IMR-90 (cell line): ENCODE data around the gene CCR6. TPM values are rescaled to one million over a fixed set of nuclear protein-coding genes. Genes with fewer than 3 reads are reported as not detected.

Experiments
- ATAC-seq: fragments of 200-7000 bp; cut with Tn5 transposase; 2 replicates; pipeline ENCODE4 v1.9.1; 2020; ENCODE audit warnings: low read depth, mild to moderate bottlenecking, moderate library complexity
- BruUV-seq: library from RNA; stranded (reverse); fragments of 400-500 nt; replicated peaks from 2 replicates; lab custom pipeline; 2021; lab: Mats Ljungman, UMichigan
- CTCF ChIA-PET: fragments of 300-600 bp; formaldehyde crosslinking; extraction: SDS; loops from one replicate; lab custom pipeline; 2021; ENCODE audit warnings: antibody characterized with exemption; lab: Yijun Ruan, JAX
- POLR2A ChIA-PET: fragments of 300-600 bp; sonication (Branson Sonifier 250); formaldehyde crosslinking; loops from one replicate; lab custom pipeline; 2022; ENCODE audit warnings: antibody characterized with exemption; ENCODE audit not compliant: unreplicated experiment; lab: Charles Lee
- DNase-seq: peaks from one replicate; pipeline ENCODE4 v3.0.0; 2013
- H2AFZ ChIP-seq: replicated peaks from 2 replicates; pipeline ENCODE3; 2013; ENCODE audit warnings: low read length, mild to moderate bottlenecking; ENCODE audit not compliant: poor library complexity
- H2AK5ac ChIP-seq: 2 replicates; pipeline ENCODE4 v1.6.1; 2013; ENCODE audit warnings: low read depth, low read length, inconsistent platforms
- H2AK9ac ChIP-seq: replicated peaks from 2 replicates; pipeline ENCODE3; 2013; ENCODE audit warnings: mild to moderate bottlenecking, low read depth, low read length, moderate library complexity; ENCODE audit not compliant: poor library complexity
- H2BK120ac ChIP-seq: 2 replicates; pipeline ENCODE4 v1.6.1; 2013; ENCODE audit warnings: low read depth, low read length, inconsistent platforms
- H2BK15ac ChIP-seq: 3 replicates; pipeline ENCODE4 v1.6.1; 2013; ENCODE audit warnings: low read depth, low read length, inconsistent platforms
- H2BK20ac ChIP-seq: 2 replicates; pipeline ENCODE4 v1.6.1; 2013; ENCODE audit warnings: low read depth, mild to moderate bottlenecking, inconsistent platforms, low read length, moderate library complexity
- H2BK5ac ChIP-seq: 2 replicates; pipeline ENCODE4 v1.6.1; 2013; ENCODE audit warnings: mild to moderate bottlenecking, low read depth, low read length, inconsistent platforms; ENCODE audit not compliant: poor library complexity, severe bottlenecking
- H3K14ac ChIP-seq: replicated peaks from 2 replicates; pipeline ENCODE4 v1.6.1; 2013; ENCODE audit warnings: low read depth, low read length, inconsistent platforms
- H3K18ac ChIP-seq: 2 replicates; pipeline ENCODE4 v1.6.1; 2013; ENCODE audit warnings: low read depth, low read length, control low read depth
- H3K23ac ChIP-seq: 2 replicates; pipeline ENCODE4 v1.6.1; 2013; ENCODE audit warnings: low read depth, low read length, inconsistent platforms
- H3K27ac ChIP-seq: 2 replicates; pipeline ENCODE4 v1.5.1; 2013; ENCODE audit warnings: mild to moderate bottlenecking, control low read depth, low read length; ENCODE audit not compliant: insufficient read depth
- H3K27me3 ChIP-seq: 2 replicates; pipeline ENCODE4 v1.6.1; 2013; ENCODE audit warnings: low read length; ENCODE audit not compliant: control insufficient read depth, insufficient read depth
- H3K36me3 ChIP-seq: 2 replicates; pipeline ENCODE4 v1.6.1; 2013; ENCODE audit warnings: low read length, mixed read lengths; ENCODE audit not compliant: control insufficient read depth, insufficient read depth
- H3K4ac ChIP-seq: 2 replicates; pipeline ENCODE4 v1.6.1; 2013; ENCODE audit warnings: low read depth, low read length, inconsistent platforms
- H3K4me1 ChIP-seq: 2 replicates; pipeline ENCODE4 v1.6.1; 2013; ENCODE audit warnings: low read length, mixed read lengths; ENCODE audit not compliant: control insufficient read depth, insufficient read depth
- H3K4me2 ChIP-seq: 2 replicates; pipeline ENCODE4 v1.6.1; 2013; ENCODE audit warnings: low read depth, mild to moderate bottlenecking, control low read depth, low read length, moderate library complexity
- H3K4me3 ChIP-seq: 2 replicates; pipeline ENCODE4 v1.5.1; 2013; ENCODE audit warnings: low read depth, mild to moderate bottlenecking, control low read depth, low read length, moderate library complexity; ENCODE audit not compliant: insufficient read depth
- H3K56ac ChIP-seq: 2 replicates; pipeline ENCODE4 v1.6.1; 2013; ENCODE audit warnings: low read length, inconsistent platforms; ENCODE audit not compliant: insufficient read depth; ENCODE audit errors: extremely low read depth
- H3K79me1 ChIP-seq, 2 experiments: 2 replicates each; pipeline ENCODE4 v1.6.1; 2013; ENCODE audit warnings: low read length in 2 of 2, inconsistent platforms in 1 of 2, low read depth in 1 of 2
- H3K9ac ChIP-seq: 2 replicates; pipeline ENCODE4 v1.6.1; 2013; ENCODE audit warnings: low read depth, low read length, control low read depth
- H3K9me1 ChIP-seq: 2 replicates; pipeline ENCODE4 v1.6.1; 2013; ENCODE audit warnings: low read length, inconsistent platforms; ENCODE audit not compliant: insufficient read depth
- H3K9me3 ChIP-seq: 2 replicates; pipeline ENCODE4 v1.6.1; 2013; ENCODE audit warnings: low read length; ENCODE audit not compliant: control insufficient read depth, insufficient read depth
- H4K20me1 ChIP-seq: 2 replicates; pipeline ENCODE4 v1.6.1; 2013; ENCODE audit warnings: low read length, inconsistent platforms; ENCODE audit not compliant: insufficient read depth
- H4K5ac ChIP-seq: 2 replicates; pipeline ENCODE4 v1.6.1; 2013; ENCODE audit warnings: mild to moderate bottlenecking, low read depth, low read length, control low read depth
- H4K8ac ChIP-seq, 2 experiments: 2 replicates each; pipeline ENCODE4 v1.6.1; 2013; ENCODE audit warnings: low read depth in 2 of 2, low read length in 2 of 2, control low read depth in 1 of 2, inconsistent platforms in 1 of 2
- H4K91ac ChIP-seq: 2 replicates; pipeline ENCODE4 v1.6.1; 2013; ENCODE audit warnings: low read depth, low read length, inconsistent platforms; ENCODE audit not compliant: insufficient read depth
- CEBPB ChIP-seq: IDR thresholded peaks from 2 replicates; pipeline ENCODE4 v1.6.1; 2012; ENCODE audit warnings: low read depth, low read length, improper control_type of control experiment
- MAFK ChIP-seq: IDR thresholded peaks from 2 replicates; pipeline ENCODE4 v1.6.1; 2012; ENCODE audit warnings: low read depth, low read length, improper control_type of control experiment
- MAZ ChIP-seq: IDR thresholded peaks from 2 replicates; pipeline ENCODE4 v1.6.1; 2012; ENCODE audit warnings: low read depth, mild to moderate bottlenecking, low read length, improper control_type of control experiment, moderate library complexity, borderline replicate concordance
- MXI1 ChIP-seq: IDR thresholded peaks from 2 replicates; pipeline ENCODE4 v1.6.1; 2012; ENCODE audit warnings: low read depth, mild to moderate bottlenecking, low read length, moderate library complexity, borderline replicate concordance
- NFE2L2 ChIP-seq: fragments of 150-350 bp; IDR thresholded peaks from 2 replicates; pipeline ENCODE4 v1.6.1; 2016; ENCODE audit warnings: low read depth, mild to moderate bottlenecking, low read length
- POLR2A ChIP-seq: IDR thresholded peaks from 2 replicates; pipeline ENCODE4 v1.6.1; 2012; ENCODE audit warnings: mild to moderate bottlenecking, low read depth, low read length
- RAD21 ChIP-seq: IDR thresholded peaks from 2 replicates; pipeline ENCODE4 v1.6.1; 2012; ENCODE audit warnings: low read length, improper control_type of control experiment
- RCOR1 ChIP-seq: IDR thresholded peaks from 2 replicates; pipeline ENCODE4 v1.6.1; 2012; ENCODE audit warnings: mild to moderate bottlenecking, low read length, improper control_type of control experiment; ENCODE audit not compliant: insufficient replicate concordance
- RFX5 ChIP-seq: IDR thresholded peaks from 2 replicates; pipeline ENCODE4 v1.8.0; 2012; ENCODE audit warnings: low read depth, mild to moderate bottlenecking, low read length, moderate library complexity
- WGBS, 2 experiments: methylation state at CpG; one replicate each; pipeline versions ENCODE4 v1.1.5 to v1.1.7; 2013; ENCODE audit warnings: missing lambda C conversion rate in 2 of 2; ENCODE audit not compliant: insufficient read length in 1 of 2; ENCODE audit errors: extremely low coverage in 2 of 2; 5-methylcytosine and 5-hydroxymethylcytosine counted together
- dilution Hi-C: fragments of 300-500 bp; cut with HindIII; formaldehyde crosslinking; loops from one replicate; pipeline ENCODE4 v1.14.3; 2018; ENCODE audit warnings: low sequenced_read_pairs; ENCODE audit not compliant: unreplicated experiment
- in situ Hi-C: fragments of 300-500 bp; cut with MboI; formaldehyde crosslinking; loops from 3 replicates; pipeline ENCODE4 v1.14.3; 2019; ENCODE audit warnings: low sequenced_read_pairs, inconsistent platforms, mixed read lengths
- intact Hi-C: fragments of 100-400 bp; cut with micrococcal nuclease; formaldehyde crosslinking; loops from 2 replicates; pipeline ENCODE4 v1.10.0; 2022
- polyA plus RNA-seq, 3 experiments: library from polyadenylated mRNA; depleted of rRNA; stranded (reverse); fragments of >200 nt; gene quantifications; 2 replicates each; pipeline ENCODE4 v1.2.3, GENCODE V29; 2012; ENCODE audit warnings: low replicate concordance in 1 of 3
- total RNA-seq: library from RNA; depleted of rRNA; stranded (reverse); fragments of >200 nt; gene quantifications from 2 replicates; pipeline ENCODE4 v1.2.3, GENCODE V29; 2012
- TF ChIP-seq, protein P1 (sequence below): conservative IDR thresholded peaks from 2 replicates; pipeline ENCODE4 v1.5.1; 2012; ENCODE audit warnings: mild to moderate bottlenecking, low read depth, low read length, improper control_type of control experiment
- TF ChIP-seq, protein P2 (sequence below): fragments of 150-350 bp; IDR thresholded peaks from 2 replicates; pipeline ENCODE4 v1.6.1; 2017; ENCODE audit warnings: mild to moderate bottlenecking, antibody characterized with exemption, low read length, low read depth

Gene CCR6
- total and polyA plus RNA-seq, 2 of the 4 experiments (the other 2 are of a cell fraction) = not detected

DNA sequence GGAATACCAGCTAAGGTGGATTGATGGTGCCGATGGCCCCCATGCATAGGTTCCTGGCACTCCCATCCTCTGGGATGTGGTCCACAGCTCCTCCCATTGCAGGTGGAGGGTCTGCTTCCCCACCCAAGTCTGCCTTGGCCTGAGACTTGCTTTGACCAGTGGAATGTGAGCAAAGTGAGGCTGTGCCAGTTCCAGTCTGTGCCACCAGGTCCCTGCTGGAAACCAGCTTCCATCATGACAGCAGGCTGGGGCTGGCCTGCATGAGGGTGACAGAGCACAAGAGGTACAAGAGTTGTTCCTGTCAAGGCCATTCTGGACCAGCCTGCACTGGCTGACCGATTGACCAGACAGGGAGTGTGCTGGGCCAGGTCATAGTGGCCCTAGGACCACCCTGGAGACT, 27.0 kb upstream of the CCR6 start:
- no peak for TF ChIP-seq NFE2L2
- TF ChIP-seq, protein P1, sequence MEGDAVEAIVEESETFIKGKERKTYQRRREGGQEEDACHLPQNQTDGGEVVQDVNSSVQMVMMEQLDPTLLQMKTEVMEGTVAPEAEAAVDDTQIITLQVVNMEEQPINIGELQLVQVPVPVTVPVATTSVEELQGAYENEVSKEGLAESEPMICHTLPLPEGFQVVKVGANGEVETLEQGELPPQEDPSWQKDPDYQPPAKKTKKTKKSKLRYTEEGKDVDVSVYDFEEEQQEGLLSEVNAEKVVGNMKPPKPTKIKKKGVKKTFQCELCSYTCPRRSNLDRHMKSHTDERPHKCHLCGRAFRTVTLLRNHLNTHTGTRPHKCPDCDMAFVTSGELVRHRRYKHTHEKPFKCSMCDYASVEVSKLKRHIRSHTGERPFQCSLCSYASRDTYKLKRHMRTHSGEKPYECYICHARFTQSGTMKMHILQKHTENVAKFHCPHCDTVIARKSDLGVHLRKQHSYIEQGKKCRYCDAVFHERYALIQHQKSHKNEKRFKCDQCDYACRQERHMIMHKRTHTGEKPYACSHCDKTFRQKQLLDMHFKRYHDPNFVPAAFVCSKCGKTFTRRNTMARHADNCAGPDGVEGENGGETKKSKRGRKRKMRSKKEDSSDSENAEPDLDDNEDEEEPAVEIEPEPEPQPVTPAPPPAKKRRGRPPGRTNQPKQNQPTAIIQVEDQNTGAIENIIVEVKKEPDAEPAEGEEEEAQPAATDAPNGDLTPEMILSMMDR = no peak
- TF ChIP-seq, protein P2, sequence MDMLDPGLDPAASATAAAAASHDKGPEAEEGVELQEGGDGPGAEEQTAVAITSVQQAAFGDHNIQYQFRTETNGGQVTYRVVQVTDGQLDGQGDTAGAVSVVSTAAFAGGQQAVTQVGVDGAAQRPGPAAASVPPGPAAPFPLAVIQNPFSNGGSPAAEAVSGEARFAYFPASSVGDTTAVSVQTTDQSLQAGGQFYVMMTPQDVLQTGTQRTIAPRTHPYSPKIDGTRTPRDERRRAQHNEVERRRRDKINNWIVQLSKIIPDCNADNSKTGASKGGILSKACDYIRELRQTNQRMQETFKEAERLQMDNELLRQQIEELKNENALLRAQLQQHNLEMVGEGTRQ = no peak
- no peak for TF ChIP-seq POLR2A
- no peak for TF ChIP-seq RFX5
- no peak for TF ChIP-seq MXI1
- no peak for TF ChIP-seq RAD21
- TF ChIP-seq MAZ = no peak
- TF ChIP-seq RCOR1 = no peak
- TF ChIP-seq MAFK = no peak
- TF ChIP-seq CEBPB = no peak
- dilution Hi-C loops = no loop called here
- Histone ChIP-seq H4K8ac (no peak overlapping the region), H3K56ac (no peak overlapping the region), H3K4me3 (no peak overlapping the region), H3K27me3 (no peaks in the 10 kb centered on the region), H3K9me1 (no peaks in the 10 kb centered on the region), H4K91ac (no peak overlapping the region), H2BK120ac (no peak overlapping the region), H3K27ac (no peak overlapping the region), H3K36me3 (no peaks in the 10 kb centered on the region), H3K9ac (no peak overlapping the region), H2BK15ac (no peak overlapping the region), H4K20me1 (no peaks in the 10 kb centered on the region), H4K5ac (no peak overlapping the region), H3K9me3 (peaks cover 35% of the 10 kb centered on the region), H2BK20ac (no peak overlapping the region), H3K18ac (no peak overlapping the region), H3K4me1 (no peaks in the 10 kb centered on the region), H3K4ac (no peak overlapping the region), H2BK5ac (no peak overlapping the region), H2AK5ac (no peak overlapping the region), H3K79me1 (no peaks in the 10 kb centered on the region), H3K14ac (no peak overlapping the region), H2AFZ (no peak overlapping the region), H3K23ac (no peak overlapping the region), H2AK9ac (no peak overlapping the region), H3K4me2 (no peak overlapping the region)
- ATAC-seq = no peak
- no peak for DNase-seq
- CTCF ChIA-PET = no interaction called here
- POLR2A ChIA-PET = no interaction called here
- no TSS peak for BruUV-seq
- in situ Hi-C loops = no loop called here
- intact Hi-C loops = no loop called here
- no CpG with 5 or more reads among the region's 2 CpGs for WGBS, 2 experiments
